ENCODE measurements around the gene LOC128125822.
A peak's percentile ranks its signal among the peaks of the same experiment; 100 is the strongest.

LOC128125822 gene

GRCh38 chr6:63581355-63582013, 9.2 kb downstream of the LOC128125822 start:
- H3K4me2 ChIP-seq (ENCODE audit: insufficient read depth, low read length) = no peak overlapping the region
- DNase-seq (no peak), ATAC-seq (ENCODE audit: insufficient read depth, low read depth) (no peak)
- TF ChIP-seq CTCF (IDR thresholded peaks at IDR 0.05; ENCODE audit: borderline replicate concordance, extremely low read depth, low read length, poor library complexity, severe bottlenecking) (no peak), EZH2 (IDR thresholded peaks at IDR 0.05; ENCODE audit: borderline replicate concordance, low read depth, low read length, severe bottlenecking) (no peak)
- no peaks in the 10 kb centered on the region for H3K9me3 ChIP-seq (ENCODE audit: insufficient read depth, low read length, severe bottlenecking)
- H3K9ac ChIP-seq (ENCODE audit: low read depth, low read length) = no peak overlapping the region
- H3K4me1 ChIP-seq (ENCODE audit: insufficient read depth, low read length) = no peaks in the 10 kb centered on the region; the same call in 1 of the 2 replicates
- H3K4me3 ChIP-seq (ENCODE audit: low read depth in 1 of 2, low read length in 2 of 2) = no peak overlapping the region
- no peak overlapping the region for H2AFZ ChIP-seq (ENCODE audit: low read depth, low read length)
- peaks cover 74% of the 10 kb centered on the region for H3K36me3 ChIP-seq (ENCODE audit: insufficient read depth, low read length)
- no peak overlapping the region for H3K27ac ChIP-seq (ENCODE audit: low read length)
- peaks cover 23% of the 10 kb centered on the region for H3K79me2 ChIP-seq (ENCODE audit: insufficient read depth, low read length)
- no peaks in the 10 kb centered on the region for H3K27me3 ChIP-seq (ENCODE audit: insufficient read depth, low read length, poor library complexity)
- peaks cover 15% of the 10 kb centered on the region for H4K20me1 ChIP-seq (ENCODE audit: insufficient read depth, low read length)

GRCh38 chr6:63582579-63583231, 10.4 kb downstream of the LOC128125822 start:
- DNase-seq (no peak), ATAC-seq (ENCODE audit: insufficient read depth, low read depth) (no peak)
- H3K27me3 ChIP-seq (ENCODE audit: insufficient read depth, low read length, poor library complexity) = no peaks in the 10 kb centered on the region
- H3K9ac ChIP-seq (ENCODE audit: low read depth, low read length) = no peak overlapping the region
- no peaks in the 10 kb centered on the region for H3K4me1 ChIP-seq (ENCODE audit: insufficient read depth, low read length)
- H2AFZ ChIP-seq (ENCODE audit: low read depth, low read length) = no peak overlapping the region
- TF ChIP-seq EZH2 (IDR thresholded peaks at IDR 0.05; ENCODE audit: borderline replicate concordance, low read depth, low read length, severe bottlenecking) (no peak), CTCF (IDR thresholded peaks at IDR 0.05; ENCODE audit: borderline replicate concordance, extremely low read depth, low read length, poor library complexity, severe bottlenecking) (no peak)
- H3K27ac ChIP-seq (ENCODE audit: low read length) = no peak overlapping the region
- H3K4me3 ChIP-seq (ENCODE audit: low read depth in 1 of 2, low read length in 2 of 2) = no peak overlapping the region
- no peak overlapping the region for H3K4me2 ChIP-seq (ENCODE audit: insufficient read depth, low read length)
- H3K9me3 ChIP-seq (ENCODE audit: insufficient read depth, low read length, severe bottlenecking) = no peaks in the 10 kb centered on the region
- H3K79me2 ChIP-seq (ENCODE audit: insufficient read depth, low read length) = peaks cover 11% of the 10 kb centered on the region; the same call in 1 of the 2 replicates
- peaks cover 8% of the 10 kb centered on the region; the same call in 1 of the 2 replicates for H4K20me1 ChIP-seq (ENCODE audit: insufficient read depth, low read length)
- H3K36me3 ChIP-seq (ENCODE audit: insufficient read depth, low read length) = peaks cover 62% of the 10 kb centered on the region

GRCh38 chr6:63584125-63584514, 11.8 kb downstream of the LOC128125822 start:
- H3K36me3 ChIP-seq (ENCODE audit: insufficient read depth, low read length) = peaks cover 49% of the 10 kb centered on the region

More at GRCh38 chr6:63584125-63584514, 11.8 kb downstream of the LOC128125822 start:
- peak; percentile 22; the same call in 1 of the 3 replicates for ATAC-seq (ENCODE audit: insufficient read depth, low read depth)
- Histone ChIP-seq H3K27me3 (ENCODE audit: insufficient read depth, low read length, poor library complexity) (no peaks in the 10 kb centered on the region), H3K9me3 (ENCODE audit: insufficient read depth, low read length, severe bottlenecking) (no peaks in the 10 kb centered on the region), H3K27ac (ENCODE audit: low read length) (no peak overlapping the region), H3K4me3 (ENCODE audit: low read depth in 1 of 2, low read length in 2 of 2) (no peak overlapping the region), H3K4me2 (ENCODE audit: insufficient read depth, low read length) (no peak overlapping the region), H3K79me2 (ENCODE audit: insufficient read depth, low read length) (peaks cover 4% of the 10 kb centered on the region; the same call in 1 of the 2 replicates), H2AFZ (ENCODE audit: low read depth, low read length) (no peak overlapping the region), H4K20me1 (ENCODE audit: insufficient read depth, low read length) (peaks cover 8% of the 10 kb centered on the region; the same call in 1 of the 2 replicates), H3K4me1 (ENCODE audit: insufficient read depth, low read length) (no peaks in the 10 kb centered on the region), H3K9ac (ENCODE audit: low read depth, low read length) (no peak overlapping the region)
- TF ChIP-seq EZH2 (IDR thresholded peaks at IDR 0.05; ENCODE audit: borderline replicate concordance, low read depth, low read length, severe bottlenecking) = no peak
- TF ChIP-seq CTCF (IDR thresholded peaks at IDR 0.05; ENCODE audit: borderline replicate concordance, extremely low read depth, low read length, poor library complexity, severe bottlenecking) = no peak
- no peak for DNase-seq

Data from DND-41 (cell line).